ENCODE measurements around the gene KHDC4.

- no peak for TF ChIP-seq CTCF (conservative IDR thresholded peaks at IDR 0.05; ENCODE audit: low read depth in 2 of 2)
- TF ChIP-seq ZNF462 (CRISPR knock-in tag; IDR thresholded peaks at IDR 0.05): no peak
- TF ChIP-seq POLR2AphosphoS5 (IDR thresholded peaks at IDR 0.05; ENCODE audit: low read depth): no peak
- no peak for TF ChIP-seq REST (IDR thresholded peaks at IDR 0.05; ENCODE audit: unreplicated experiment)
- TF ChIP-seq ETS1 (IDR thresholded peaks at IDR 0.05): no peak
- TF ChIP-seq STAT1 (IDR thresholded peaks at IDR 0.05; ENCODE audit: unreplicated experiment): no peak
- TF ChIP-seq EZH2 (IDR thresholded peaks at IDR 0.05; ENCODE audit: low read depth, unreplicated experiment): no peak
- no peak for TF ChIP-seq NANOG (IDR thresholded peaks at IDR 0.05; ENCODE audit: borderline replicate concordance)
- TF ChIP-seq JUNB (IDR thresholded peaks at IDR 0.05; ENCODE audit: unreplicated experiment): no peak
- no peak for TF ChIP-seq EZH2phosphoT487 (IDR thresholded peaks at IDR 0.05; ENCODE audit: unreplicated experiment)
- no peak for TF ChIP-seq CREB1 (CRISPR knock-in tag; IDR thresholded peaks at IDR 0.05; ENCODE audit: low read depth)
- no peak for TF ChIP-seq ZNF114 (CRISPR knock-in tag; IDR thresholded peaks at IDR 0.05)
Observed at GRCh38 chr1:155864393-155864792, 69.8 kb downstream of the KHDC4 start.

Measured in GM23338 (cell line).